PFSK-1 (cell line): ENCODE results near the gene RPTOR.

ENCODE experiments used
- FOXP2 ChIP-seq: optimal IDR thresholded peaks from 2 replicates; pipeline ENCODE3; 2011; ENCODE audit warnings: borderline replicate concordance, control low read depth, inconsistent platforms; ENCODE audit not compliant: insufficient read depth; ENCODE audit errors: extremely low read length, extremely low read depth
- POLR2AphosphoS5 ChIP-seq: IDR thresholded peaks from 2 replicates; pipeline ENCODE4 v1.6.1; 2012; ENCODE audit warnings: low read depth, mild to moderate bottlenecking, control low read depth, low read length, moderate library complexity
- SIN3A ChIP-seq: IDR thresholded peaks from 2 replicates; pipeline ENCODE4 v1.6.1; 2012; ENCODE audit warnings: mild to moderate bottlenecking, low read length, moderate library complexity, borderline replicate concordance; ENCODE audit not compliant: insufficient read depth
- TAF1 ChIP-seq: IDR thresholded peaks from 2 replicates; pipeline ENCODE4 v1.6.1; 2012; ENCODE audit warnings: low read length, control low read depth, borderline replicate concordance; ENCODE audit not compliant: insufficient read depth
- TF ChIP-seq, protein P1 (sequence below), 2 experiments: IDR thresholded peaks; 2 replicates each; pipeline versions ENCODE4 v1.6.1 to v1.8.0; 2011 to 2012; ENCODE audit warnings: low read depth in 2 of 2, low read length in 2 of 2, control low read depth in 1 of 2, inconsistent platforms in 1 of 2, mild to moderate bottlenecking in 1 of 2, moderate library complexity in 1 of 2; ENCODE audit not compliant: insufficient read depth in 1 of 2

Gene RPTOR

DNA sequence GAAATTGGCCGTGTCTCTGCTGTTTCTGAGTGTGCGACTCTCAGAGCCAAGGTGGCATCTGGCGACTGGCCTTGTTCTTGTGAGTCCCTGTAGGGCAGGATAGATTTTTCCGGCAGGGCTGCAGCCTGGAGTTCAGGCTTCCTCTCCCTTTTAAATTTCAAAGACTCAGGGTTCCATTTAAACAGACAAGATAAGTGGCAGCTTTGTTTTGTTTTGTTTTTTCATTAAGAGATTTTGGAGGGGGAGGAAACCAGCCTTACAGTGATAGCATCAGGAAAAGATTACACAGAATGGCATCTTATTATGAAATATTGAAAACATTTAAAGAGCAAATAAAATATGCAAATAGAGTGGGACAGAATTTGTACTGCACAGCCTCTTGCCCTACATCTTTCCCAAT is 151.3 kb downstream of the RPTOR start:
- TF ChIP-seq TAF1 (no peak), POLR2AphosphoS5 (no peak), SIN3A (no peak), FOXP2 (no peak)
- TF ChIP-seq, protein P1, sequence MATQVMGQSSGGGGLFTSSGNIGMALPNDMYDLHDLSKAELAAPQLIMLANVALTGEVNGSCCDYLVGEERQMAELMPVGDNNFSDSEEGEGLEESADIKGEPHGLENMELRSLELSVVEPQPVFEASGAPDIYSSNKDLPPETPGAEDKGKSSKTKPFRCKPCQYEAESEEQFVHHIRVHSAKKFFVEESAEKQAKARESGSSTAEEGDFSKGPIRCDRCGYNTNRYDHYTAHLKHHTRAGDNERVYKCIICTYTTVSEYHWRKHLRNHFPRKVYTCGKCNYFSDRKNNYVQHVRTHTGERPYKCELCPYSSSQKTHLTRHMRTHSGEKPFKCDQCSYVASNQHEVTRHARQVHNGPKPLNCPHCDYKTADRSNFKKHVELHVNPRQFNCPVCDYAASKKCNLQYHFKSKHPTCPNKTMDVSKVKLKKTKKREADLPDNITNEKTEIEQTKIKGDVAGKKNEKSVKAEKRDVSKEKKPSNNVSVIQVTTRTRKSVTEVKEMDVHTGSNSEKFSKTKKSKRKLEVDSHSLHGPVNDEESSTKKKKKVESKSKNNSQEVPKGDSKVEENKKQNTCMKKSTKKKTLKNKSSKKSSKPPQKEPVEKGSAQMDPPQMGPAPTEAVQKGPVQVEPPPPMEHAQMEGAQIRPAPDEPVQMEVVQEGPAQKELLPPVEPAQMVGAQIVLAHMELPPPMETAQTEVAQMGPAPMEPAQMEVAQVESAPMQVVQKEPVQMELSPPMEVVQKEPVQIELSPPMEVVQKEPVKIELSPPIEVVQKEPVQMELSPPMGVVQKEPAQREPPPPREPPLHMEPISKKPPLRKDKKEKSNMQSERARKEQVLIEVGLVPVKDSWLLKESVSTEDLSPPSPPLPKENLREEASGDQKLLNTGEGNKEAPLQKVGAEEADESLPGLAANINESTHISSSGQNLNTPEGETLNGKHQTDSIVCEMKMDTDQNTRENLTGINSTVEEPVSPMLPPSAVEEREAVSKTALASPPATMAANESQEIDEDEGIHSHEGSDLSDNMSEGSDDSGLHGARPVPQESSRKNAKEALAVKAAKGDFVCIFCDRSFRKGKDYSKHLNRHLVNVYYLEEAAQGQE (IDR thresholded peaks at IDR 0.05; ENCODE audit: insufficient read depth in 1 of 2, low read depth in 2 of 2, low read length in 2 of 2) = no peak

DNA sequence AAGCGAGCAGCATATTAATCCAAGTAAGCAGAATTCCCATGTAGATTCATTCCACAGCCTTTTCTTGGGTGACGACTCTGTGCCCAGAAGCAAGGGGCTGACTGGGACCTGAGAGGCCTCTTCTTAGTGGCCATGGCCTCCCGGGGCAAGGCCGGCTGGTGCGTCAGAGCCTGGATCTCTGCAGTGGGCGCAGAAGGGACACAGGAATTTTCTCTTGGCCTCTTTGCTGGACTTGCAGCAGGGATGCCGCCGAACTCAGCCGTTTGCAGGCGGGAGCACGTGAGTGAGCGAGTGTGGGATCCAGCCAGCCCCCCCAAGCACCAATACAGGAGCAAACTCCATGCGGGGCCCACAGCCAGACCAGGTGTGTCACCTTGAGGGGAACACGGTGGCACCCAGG is 151.8 kb downstream of the RPTOR start:
- TF ChIP-seq, protein P1 (IDR thresholded peaks at IDR 0.05; ENCODE audit: insufficient read depth in 1 of 2, low read depth in 2 of 2, low read length in 2 of 2) = no peak
- TF ChIP-seq TAF1 (no peak), SIN3A (no peak), POLR2AphosphoS5 (no peak), FOXP2 (no peak)

DNA sequence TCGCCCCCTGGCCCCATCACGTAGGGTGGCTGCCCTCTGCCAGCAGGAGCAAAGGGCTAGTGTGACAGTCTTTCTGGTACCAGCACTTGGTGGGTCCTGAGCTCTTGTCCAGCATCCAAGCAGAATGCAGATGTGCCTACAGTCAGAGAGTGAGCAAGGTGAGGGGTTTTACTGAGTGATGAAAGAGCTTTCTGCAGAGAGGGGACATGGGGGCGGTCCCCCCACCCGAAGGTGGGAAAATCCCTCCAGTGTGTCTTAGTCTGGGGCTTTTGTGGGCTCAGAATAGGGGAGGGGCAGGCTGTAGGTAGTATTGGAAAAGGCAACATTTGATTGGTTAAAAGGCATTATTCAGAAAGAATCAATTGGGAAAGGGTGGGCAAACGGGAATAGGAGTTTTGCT is 152.3 kb downstream of the RPTOR start:
- TF ChIP-seq, protein P1 (IDR thresholded peaks at IDR 0.05; ENCODE audit: insufficient read depth in 1 of 2, low read depth in 2 of 2, low read length in 2 of 2) = no peak
- TF ChIP-seq SIN3A = no peak
- no peak for TF ChIP-seq TAF1
- no peak for TF ChIP-seq FOXP2
- no peak for TF ChIP-seq POLR2AphosphoS5

DNA sequence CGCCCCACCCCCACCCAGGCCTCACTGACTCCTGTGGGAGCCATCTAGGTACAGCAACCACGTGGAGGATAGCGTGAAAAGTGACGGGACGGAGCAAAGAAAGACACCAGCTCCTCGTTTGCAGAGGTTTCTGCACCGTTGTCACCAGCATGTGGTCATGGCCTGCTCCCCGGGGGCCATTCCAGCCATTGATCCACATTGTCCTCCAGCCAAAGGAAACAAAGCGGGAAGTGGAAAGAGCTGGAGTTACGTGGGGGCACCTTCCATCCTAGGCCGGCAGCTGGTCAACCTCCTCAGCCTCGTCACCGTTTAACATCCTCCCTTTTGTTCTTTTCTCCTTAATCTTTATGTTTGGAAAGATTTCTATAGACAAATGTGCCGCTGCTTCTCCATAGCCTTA is 153.7 kb downstream of the RPTOR start:
- TF ChIP-seq TAF1 (no peak), FOXP2 (no peak), SIN3A (no peak), POLR2AphosphoS5 (no peak)
- TF ChIP-seq, protein P1 (IDR thresholded peaks at IDR 0.05; ENCODE audit: insufficient read depth in 1 of 2, low read depth in 2 of 2, low read length in 2 of 2) = no peak

DNA sequence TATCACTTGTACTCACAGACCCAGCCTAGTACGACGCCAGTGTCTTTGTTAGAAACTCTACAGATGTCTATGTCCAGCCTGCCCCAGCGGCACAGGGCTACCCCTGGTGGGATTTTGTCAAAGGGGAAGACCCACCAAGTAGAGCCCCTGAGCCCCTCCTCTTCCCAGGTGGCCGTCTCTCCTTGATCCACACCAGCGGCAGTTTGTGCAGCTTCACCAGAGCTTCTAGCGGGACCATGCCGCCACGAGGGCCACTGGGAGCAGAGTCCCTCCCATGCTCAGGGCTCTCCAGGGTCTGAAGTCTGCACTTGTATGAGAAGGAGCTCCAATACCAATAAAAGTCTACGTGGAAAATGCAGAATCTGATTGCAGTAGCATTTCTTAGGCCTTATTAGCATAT is 157.1 kb downstream of the RPTOR start:
- TF ChIP-seq TAF1 = no peak
- no peak for TF ChIP-seq FOXP2
- no peak for TF ChIP-seq POLR2AphosphoS5
- no peak for TF ChIP-seq SIN3A
- TF ChIP-seq, protein P1 (IDR thresholded peaks at IDR 0.05; ENCODE audit: insufficient read depth in 1 of 2, low read depth in 2 of 2, low read length in 2 of 2) = no peak
